ENCODE results near the gene MCM9. TPM values are rescaled to one million over a fixed set of nuclear protein-coding genes. Genes with fewer than 3 reads are reported as not detected.

The MCM9 gene
- polyA plus RNA-seq, 2 donors: 3.7 to 5.2 TPM

GRCh38 chr6:118786596-118787453 is 148.1 kb downstream of the MCM9 start:
- no peak overlapping the region for H3K27ac ChIP-seq (ENCODE audit: low read depth in 2 of 2, low read length in 1 of 2)
- H3K27me3 ChIP-seq (ENCODE audit: control insufficient read depth in 1 of 2, insufficient read depth in 2 of 2, low read length in 2 of 2): no peaks in the 10 kb centered on the region
- no peak overlapping the region for H3K4me3 ChIP-seq (ENCODE audit: low read depth in 1 of 2, low read length in 2 of 2)
- H3K36me3 ChIP-seq (ENCODE audit: control insufficient read depth in 2 of 2, insufficient read depth in 2 of 2, low read length in 1 of 2): no peaks in the 10 kb centered on the region
- H3K9me3 ChIP-seq (ENCODE audit: control insufficient read depth in 2 of 2, insufficient read depth in 1 of 2, low read depth in 1 of 2, low read length in 1 of 2): no peaks in the 10 kb centered on the region
- 89 to 91% methylated on average over 8 of the region's 8 CpGs for WGBS, 2 donors
- H3K4me1 ChIP-seq (ENCODE audit: control insufficient read depth in 2 of 2, insufficient read depth in 2 of 2, low read length in 1 of 2): peaks cover 0 to 3% of the 10 kb centered on the region in 2 donors

DNA sequence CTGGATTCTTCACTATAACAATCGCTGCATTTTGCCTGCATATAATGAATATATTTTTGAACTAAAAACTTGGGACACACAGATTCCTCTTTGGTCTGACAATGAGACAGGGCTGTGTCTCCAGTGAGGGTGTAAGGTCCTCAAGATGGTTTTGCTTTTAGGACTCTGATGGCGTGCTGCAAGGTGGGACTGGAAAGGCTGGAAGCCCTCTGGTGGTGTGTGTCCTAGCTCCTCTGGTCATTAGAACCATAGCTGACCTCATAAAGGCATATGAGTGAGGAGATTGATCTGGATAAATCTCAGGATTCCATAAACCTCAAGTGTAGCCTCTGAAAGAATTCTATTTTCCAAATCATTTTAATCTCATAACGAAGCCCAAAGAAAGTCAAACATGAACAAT is 149.4 kb downstream of the MCM9 start:
- H3K36me3 ChIP-seq (ENCODE audit: control insufficient read depth in 2 of 2, insufficient read depth in 2 of 2, low read length in 1 of 2): no peaks in the 10 kb centered on the region
- H3K27ac ChIP-seq (ENCODE audit: low read depth in 2 of 2, low read length in 1 of 2): no peak overlapping the region
- H3K4me1 ChIP-seq (ENCODE audit: control insufficient read depth in 2 of 2, insufficient read depth in 2 of 2, low read length in 1 of 2): peaks cover 0 to 3% of the 10 kb centered on the region in 2 donors
- no peak overlapping the region for H3K4me3 ChIP-seq (ENCODE audit: low read depth in 1 of 2, low read length in 2 of 2)
- H3K27me3 ChIP-seq (ENCODE audit: control insufficient read depth in 1 of 2, insufficient read depth in 2 of 2, low read length in 2 of 2): no peaks in the 10 kb centered on the region
- H3K9me3 ChIP-seq (ENCODE audit: control insufficient read depth in 2 of 2, insufficient read depth in 1 of 2, low read depth in 1 of 2, low read length in 1 of 2): no peaks in the 10 kb centered on the region
- WGBS, 2 donors: 92 to 93% methylated on average over 3 of the region's 3 CpGs

DNA sequence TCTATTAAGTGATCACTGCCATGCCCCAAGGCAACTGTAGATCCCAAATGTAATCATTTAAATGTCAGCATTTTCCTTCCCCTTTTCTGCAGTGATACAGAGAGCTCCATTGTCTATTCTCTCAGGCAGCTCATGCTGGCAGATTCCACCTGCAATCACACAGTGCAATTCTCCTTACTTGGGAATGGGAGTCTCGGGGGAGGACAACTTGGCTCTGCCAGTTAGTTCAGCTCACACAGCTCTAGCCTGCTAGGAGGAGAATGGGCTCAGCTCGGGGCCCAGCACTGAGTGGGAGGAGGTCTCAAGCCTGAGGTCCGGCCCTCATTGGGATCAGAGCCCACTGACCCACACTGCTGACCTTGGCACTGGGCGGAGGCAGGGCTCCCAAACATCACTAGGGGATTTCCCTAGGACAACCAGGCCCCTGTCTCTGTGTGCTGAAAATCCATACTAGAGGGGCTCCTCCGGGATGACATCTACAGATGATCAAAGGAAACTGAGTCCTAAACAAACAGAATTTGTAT is 150.3 kb downstream of the MCM9 start:
- Histone ChIP-seq H3K36me3 (ENCODE audit: control insufficient read depth in 2 of 2, insufficient read depth in 2 of 2, low read length in 1 of 2) (no peaks in the 10 kb centered on the region), H3K9me3 (ENCODE audit: control insufficient read depth in 2 of 2, insufficient read depth in 1 of 2, low read depth in 1 of 2, low read length in 1 of 2) (no peaks in the 10 kb centered on the region), H3K27me3 (ENCODE audit: control insufficient read depth in 1 of 2, insufficient read depth in 2 of 2, low read length in 2 of 2) (no peaks in the 10 kb centered on the region), H3K4me3 (ENCODE audit: low read depth in 1 of 2, low read length in 2 of 2) (no peak overlapping the region), H3K4me1 (ENCODE audit: control insufficient read depth in 2 of 2, insufficient read depth in 2 of 2, low read length in 1 of 2) (peaks cover 0 to 3% of the 10 kb centered on the region in 2 donors), H3K27ac (ENCODE audit: low read depth in 2 of 2, low read length in 1 of 2) (no peak overlapping the region)
- 43 to 57% methylated on average over 5 of the region's 5 CpGs for WGBS, 2 donors

- H3K4me1 ChIP-seq (ENCODE audit: control insufficient read depth in 2 of 2, insufficient read depth in 2 of 2, low read length in 1 of 2): peaks cover 0 to 3% of the 10 kb centered on the region in 2 donors
- 41 to 52% methylated on average over 5 of the region's 5 CpGs for WGBS, 2 donors
Measured at GRCh38 chr6:118783931-118784550, 150.9 kb downstream of the MCM9 start.

GRCh38 chr6:118782651-118783050 is 152.3 kb downstream of the MCM9 start:
- H3K27ac ChIP-seq (ENCODE audit: low read depth in 2 of 2, low read length in 1 of 2): no peak overlapping the region
- H3K36me3 ChIP-seq (ENCODE audit: control insufficient read depth in 2 of 2, insufficient read depth in 2 of 2, low read length in 1 of 2): no peaks in the 10 kb centered on the region
- H3K4me3 ChIP-seq (ENCODE audit: low read depth in 1 of 2, low read length in 2 of 2): no peak overlapping the region
- H3K27me3 ChIP-seq (ENCODE audit: control insufficient read depth in 1 of 2, insufficient read depth in 2 of 2, low read length in 2 of 2): no peaks in the 10 kb centered on the region
- H3K9me3 ChIP-seq (ENCODE audit: control insufficient read depth in 2 of 2, insufficient read depth in 1 of 2, low read depth in 1 of 2, low read length in 1 of 2): no peaks in the 10 kb centered on the region
- peaks cover 0 to 3% of the 10 kb centered on the region in 2 donors for H3K4me1 ChIP-seq (ENCODE audit: control insufficient read depth in 2 of 2, insufficient read depth in 2 of 2, low read length in 1 of 2)
- WGBS, 2 donors: 72 to 73% methylated on average over 3 of the region's 3 CpGs

More at GRCh38 chr6:118783931-118784550, 150.9 kb downstream of the MCM9 start:
- no peaks in the 10 kb centered on the region for H3K36me3 ChIP-seq (ENCODE audit: control insufficient read depth in 2 of 2, insufficient read depth in 2 of 2, low read length in 1 of 2)
- no peaks in the 10 kb centered on the region for H3K9me3 ChIP-seq (ENCODE audit: control insufficient read depth in 2 of 2, insufficient read depth in 1 of 2, low read depth in 1 of 2, low read length in 1 of 2)
- no peak overlapping the region for H3K4me3 ChIP-seq (ENCODE audit: low read depth in 1 of 2, low read length in 2 of 2)
- no peaks in the 10 kb centered on the region for H3K27me3 ChIP-seq (ENCODE audit: control insufficient read depth in 1 of 2, insufficient read depth in 2 of 2, low read length in 2 of 2)
- H3K27ac ChIP-seq (ENCODE audit: low read depth in 2 of 2, low read length in 1 of 2): no peak overlapping the region

DNA sequence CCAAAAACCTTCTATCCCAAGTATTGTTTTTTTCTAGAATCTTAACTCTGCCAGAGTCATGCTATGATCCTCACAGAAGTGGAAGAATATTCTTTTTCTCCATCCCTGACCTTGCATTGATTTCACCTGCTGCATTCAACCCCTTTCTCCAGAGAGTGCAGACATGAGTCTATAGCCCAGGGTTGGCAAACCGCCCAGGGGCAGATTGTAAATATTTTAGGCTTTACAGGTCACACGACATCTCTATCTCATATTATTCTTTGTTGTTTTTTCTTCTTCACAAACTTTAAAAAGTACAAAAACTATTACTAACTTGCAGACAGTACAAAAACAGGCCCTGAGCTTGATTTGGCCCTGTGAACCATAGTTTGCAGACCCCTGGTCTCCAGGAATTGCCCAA is 153.1 kb downstream of the MCM9 start:
- H3K4me3 ChIP-seq (ENCODE audit: low read depth in 1 of 2, low read length in 2 of 2): no peak overlapping the region
- no peaks in the 10 kb centered on the region for H3K9me3 ChIP-seq (ENCODE audit: control insufficient read depth in 2 of 2, insufficient read depth in 1 of 2, low read depth in 1 of 2, low read length in 1 of 2)
- 78 to 86% methylated on average over 2 of the region's 2 CpGs for WGBS, 2 donors
- H3K27ac ChIP-seq (ENCODE audit: low read depth in 2 of 2, low read length in 1 of 2): no peak overlapping the region
- H3K27me3 ChIP-seq (ENCODE audit: control insufficient read depth in 1 of 2, insufficient read depth in 2 of 2, low read length in 2 of 2): no peaks in the 10 kb centered on the region
- H3K36me3 ChIP-seq (ENCODE audit: control insufficient read depth in 2 of 2, insufficient read depth in 2 of 2, low read length in 1 of 2): no peaks in the 10 kb centered on the region
- peaks cover 0 to 3% of the 10 kb centered on the region in 2 donors for H3K4me1 ChIP-seq (ENCODE audit: control insufficient read depth in 2 of 2, insufficient read depth in 2 of 2, low read length in 1 of 2)

GRCh38 chr6:118780668-118781067 is 154.3 kb downstream of the MCM9 start:
- WGBS, 2 donors: 51 to 55% methylated on average over 5 of the region's 5 CpGs
- H3K4me3 ChIP-seq (ENCODE audit: low read depth in 1 of 2, low read length in 2 of 2): no peak overlapping the region
- H3K4me1 ChIP-seq (ENCODE audit: control insufficient read depth in 2 of 2, insufficient read depth in 2 of 2, low read length in 1 of 2): peaks cover 0 to 3% of the 10 kb centered on the region in 2 donors
- H3K9me3 ChIP-seq (ENCODE audit: control insufficient read depth in 2 of 2, insufficient read depth in 1 of 2, low read depth in 1 of 2, low read length in 1 of 2): no peaks in the 10 kb centered on the region
- H3K27ac ChIP-seq (ENCODE audit: low read depth in 2 of 2, low read length in 1 of 2): no peak overlapping the region
- no peaks in the 10 kb centered on the region for H3K36me3 ChIP-seq (ENCODE audit: control insufficient read depth in 2 of 2, insufficient read depth in 2 of 2, low read length in 1 of 2)
- H3K27me3 ChIP-seq (ENCODE audit: control insufficient read depth in 1 of 2, insufficient read depth in 2 of 2, low read length in 2 of 2): no peaks in the 10 kb centered on the region

- Histone ChIP-seq H3K4me3 (ENCODE audit: low read depth in 1 of 2, low read length in 2 of 2) (no peak overlapping the region), H3K27ac (ENCODE audit: low read depth in 2 of 2, low read length in 1 of 2) (no peak overlapping the region), H3K27me3 (ENCODE audit: control insufficient read depth in 1 of 2, insufficient read depth in 2 of 2, low read length in 2 of 2) (no peaks in the 10 kb centered on the region), H3K4me1 (ENCODE audit: control insufficient read depth in 2 of 2, insufficient read depth in 2 of 2, low read length in 1 of 2) (no peaks in the 10 kb centered on the region), H3K36me3 (ENCODE audit: control insufficient read depth in 2 of 2, insufficient read depth in 2 of 2, low read length in 1 of 2) (no peaks in the 10 kb centered on the region), H3K9me3 (ENCODE audit: control insufficient read depth in 2 of 2, insufficient read depth in 1 of 2, low read depth in 1 of 2, low read length in 1 of 2) (no peaks in the 10 kb centered on the region)
- WGBS, 2 donors: 45 to 48% methylated on average over 5 of the region's 5 CpGs
Measured at GRCh38 chr6:118776607-118777549, 158.1 kb downstream of the MCM9 start.

GRCh38 chr6:118775381-118775780 is 159.6 kb downstream of the MCM9 start:
- 97 to 98% methylated on average over 2 of the region's 2 CpGs for WGBS, 2 donors
- Histone ChIP-seq H3K4me3 (ENCODE audit: low read depth in 1 of 2, low read length in 2 of 2) (no peak overlapping the region), H3K27ac (ENCODE audit: low read depth in 2 of 2, low read length in 1 of 2) (no peak overlapping the region), H3K27me3 (ENCODE audit: control insufficient read depth in 1 of 2, insufficient read depth in 2 of 2, low read length in 2 of 2) (no peaks in the 10 kb centered on the region), H3K4me1 (ENCODE audit: control insufficient read depth in 2 of 2, insufficient read depth in 2 of 2, low read length in 1 of 2) (peaks cover 0 to 2% of the 10 kb centered on the region in 2 donors), H3K9me3 (ENCODE audit: control insufficient read depth in 2 of 2, insufficient read depth in 1 of 2, low read depth in 1 of 2, low read length in 1 of 2) (no peaks in the 10 kb centered on the region), H3K36me3 (ENCODE audit: control insufficient read depth in 2 of 2, insufficient read depth in 2 of 2, low read length in 1 of 2) (no peaks in the 10 kb centered on the region)

Measured in esophagus (tissue), 2 donors.